NCI-H2227 (cell line): Measurements from ENCODE around the gene PRRG2.

Experiments
- DNase-seq: peaks from one replicate; lab custom pipeline; 2025; ENCODE audit not compliant: unreplicated experiment; lab: John Stamatoyannopoulos, UW

Gene PRRG2

DNA sequence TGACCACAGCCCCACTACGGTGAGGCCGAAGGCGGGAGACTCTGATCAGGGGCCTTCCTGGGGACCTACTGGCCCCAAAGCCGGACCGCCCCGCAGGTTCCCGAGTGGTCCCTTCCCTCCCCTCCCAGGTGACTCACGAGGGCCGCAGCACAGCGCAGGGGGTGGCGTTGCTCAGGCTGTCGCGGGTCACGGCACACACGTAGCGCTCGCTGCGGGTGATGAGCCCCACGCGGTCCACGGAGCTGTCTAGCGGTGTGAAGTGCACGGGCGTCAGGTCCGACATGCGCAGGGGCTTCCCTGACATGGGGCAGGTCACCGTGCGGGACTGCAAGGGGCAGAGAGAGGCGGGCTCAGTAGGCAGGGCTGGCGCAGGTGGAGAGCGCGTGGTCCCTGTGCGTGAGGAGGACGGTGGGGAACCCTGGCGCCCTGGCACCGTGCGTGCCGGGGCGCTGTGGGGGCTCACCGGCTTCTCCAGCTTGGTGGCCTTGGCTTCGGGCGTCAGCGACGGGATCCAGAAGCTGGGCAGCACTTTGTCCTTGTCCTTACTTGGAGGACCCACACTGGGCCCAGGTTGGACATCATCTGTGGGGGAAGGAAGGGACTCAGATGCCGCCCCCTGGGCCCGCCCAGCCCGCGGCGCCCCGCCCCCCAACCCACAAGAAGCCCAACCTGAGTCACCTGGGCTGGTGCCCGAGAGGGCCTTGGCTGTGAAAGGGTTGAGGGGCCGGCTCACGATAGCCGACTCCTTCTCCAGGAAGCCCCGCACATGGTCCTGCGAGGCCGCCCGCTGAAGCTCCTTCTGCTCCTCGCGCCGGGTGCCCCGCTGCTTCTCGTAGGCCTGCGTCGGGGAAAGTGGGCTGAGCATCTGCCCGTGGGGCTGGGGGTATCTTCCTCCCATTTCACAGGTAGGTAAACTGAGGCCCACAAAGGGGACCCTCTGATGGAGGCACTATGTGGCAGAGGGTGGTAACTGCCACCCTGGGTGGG, 24.4 kb upstream of the PRRG2 start:
- no peak for DNase-seq

DNA sequence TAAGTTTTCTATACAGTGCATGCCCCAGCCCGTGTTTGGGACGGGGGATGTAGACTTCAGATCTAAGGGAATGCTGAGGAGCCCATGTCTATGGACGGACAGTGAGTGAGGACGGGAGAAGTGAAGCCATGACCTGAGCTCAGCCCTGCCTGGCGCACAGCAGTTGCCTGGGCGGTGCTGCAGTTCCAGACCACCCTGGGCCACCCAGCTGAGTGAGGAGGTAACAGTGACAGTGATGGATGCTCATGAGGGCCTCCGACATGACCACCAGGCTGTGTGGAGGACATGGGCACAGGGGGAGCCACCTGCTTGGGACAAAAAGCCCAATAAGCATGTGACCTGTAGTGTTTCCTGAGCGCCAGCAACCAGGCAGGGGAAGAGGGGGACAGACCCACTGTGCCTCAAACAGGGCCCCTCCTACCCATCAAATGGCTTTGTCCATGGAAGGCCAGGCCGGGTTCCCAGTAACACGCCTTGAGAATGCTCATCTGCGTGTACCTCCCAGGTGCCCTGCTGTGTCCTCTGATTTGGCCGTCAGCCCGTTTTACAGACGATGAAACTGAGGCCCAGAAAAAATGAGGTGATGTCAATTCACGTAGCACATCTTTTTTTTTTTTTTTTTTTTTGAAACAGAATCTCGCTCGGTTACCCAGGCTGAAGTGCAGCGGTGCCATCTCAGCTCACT, 23.3 kb upstream of the PRRG2 start:
- DNase-seq, result no peak

DNA sequence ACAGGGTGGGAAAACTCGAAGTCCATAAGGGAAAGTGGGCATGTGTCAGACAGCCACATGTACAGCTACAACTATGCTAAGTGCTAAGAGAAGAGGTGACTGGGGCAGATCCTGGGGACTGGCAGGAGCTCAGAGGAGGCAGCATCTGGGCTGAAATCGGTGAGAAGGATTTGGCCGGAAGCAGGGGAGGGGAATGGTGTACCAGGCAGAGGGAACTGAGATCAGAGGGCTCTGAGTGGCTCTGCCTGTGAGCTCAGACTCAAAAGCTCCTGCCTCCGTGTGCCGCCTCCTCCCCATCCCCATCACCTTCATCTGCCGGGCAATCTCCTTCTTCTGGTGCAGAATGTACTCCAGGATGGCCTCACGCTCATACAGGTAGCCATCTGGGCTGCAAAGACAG, 22.5 kb upstream of the PRRG2 start:
- DNase-seq, result no peak

DNA sequence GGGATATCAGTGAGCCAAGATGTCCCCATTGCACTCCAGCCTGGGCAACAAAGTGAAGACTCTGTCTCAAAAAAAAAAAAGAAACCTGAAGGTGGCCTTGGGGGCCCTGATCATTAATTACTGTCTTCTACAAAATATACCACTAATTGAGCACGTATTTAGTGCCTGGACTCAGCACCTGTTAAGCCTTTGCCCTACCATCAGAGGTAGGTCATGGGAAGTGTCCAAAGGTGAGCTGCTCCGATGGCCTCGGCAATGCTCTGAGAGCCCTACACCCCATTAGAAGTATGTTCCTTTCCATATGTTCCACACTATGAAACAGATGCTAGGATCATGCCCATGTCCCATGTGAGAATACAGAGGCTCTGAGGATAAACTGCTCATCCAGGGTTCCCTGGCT, 21.7 kb upstream of the PRRG2 start:
- no peak for DNase-seq

DNA sequence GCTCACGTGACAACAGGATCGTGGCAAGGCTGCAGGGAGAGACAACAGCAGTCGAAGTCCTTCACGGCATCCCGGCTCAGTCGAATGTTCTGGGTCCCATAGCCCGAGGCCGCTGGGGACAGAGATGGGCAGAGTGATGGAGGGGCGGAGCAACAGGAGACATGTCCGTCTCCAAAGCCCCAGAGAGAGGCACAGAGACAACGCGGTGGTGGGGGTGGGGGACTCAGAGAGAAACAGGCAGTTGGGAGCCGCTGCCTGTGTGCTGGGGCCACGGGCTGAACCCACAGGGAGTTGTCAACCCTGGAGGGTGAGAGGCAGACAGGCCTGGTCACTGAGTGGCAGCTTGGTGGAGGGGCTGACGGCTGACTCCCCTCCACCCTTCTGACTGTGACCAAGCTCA, 21.2 kb upstream of the PRRG2 start:
- DNase-seq, result no peak

DNA sequence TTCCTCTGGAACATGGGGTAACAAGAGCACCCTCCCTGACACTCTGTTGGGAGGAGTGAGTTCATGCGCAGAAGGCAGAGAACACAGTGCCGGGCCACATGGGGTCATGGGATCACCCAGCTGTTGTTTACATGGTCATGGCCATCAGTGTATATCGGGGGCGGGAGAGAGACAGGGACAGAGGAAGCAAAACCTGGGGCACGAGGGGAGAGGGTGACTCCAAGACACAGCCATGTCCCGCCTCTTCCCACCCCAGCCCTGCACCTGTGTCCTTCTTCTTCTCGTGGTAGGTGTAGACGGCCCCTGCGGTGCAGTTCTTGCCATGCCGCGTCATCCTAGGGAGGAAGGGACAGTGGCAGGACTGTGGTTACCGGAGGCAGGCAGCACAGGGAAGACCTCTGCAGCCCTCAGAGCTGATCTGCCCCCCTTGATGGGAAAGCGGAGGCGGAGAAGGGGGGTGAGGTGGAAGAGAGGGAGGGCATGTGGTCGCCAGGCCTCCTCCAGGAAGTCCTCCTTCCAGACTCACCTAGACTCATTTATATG, 20.7 kb upstream of the PRRG2 start:
- no peak for DNase-seq

DNA sequence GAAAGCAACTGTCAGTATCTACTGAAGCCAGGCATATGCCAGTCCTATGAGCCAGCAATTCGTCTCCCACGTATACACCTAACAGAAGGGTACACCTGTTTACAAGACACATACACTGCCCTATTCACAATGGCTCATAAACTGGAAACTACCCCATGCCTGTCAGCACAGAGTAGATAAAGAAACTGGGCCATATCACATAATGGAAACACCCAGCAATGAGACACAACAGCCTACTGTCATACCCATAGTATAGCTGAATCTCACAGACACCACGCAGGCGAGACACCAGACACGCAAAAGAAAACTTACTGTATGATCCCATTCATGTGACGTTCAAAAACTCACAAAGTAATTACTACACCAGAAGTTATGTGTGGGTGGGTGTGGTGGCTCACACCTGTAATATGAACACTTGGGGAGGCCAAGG, 16.5 kb upstream of the PRRG2 start:
- no peak for DNase-seq

DNA sequence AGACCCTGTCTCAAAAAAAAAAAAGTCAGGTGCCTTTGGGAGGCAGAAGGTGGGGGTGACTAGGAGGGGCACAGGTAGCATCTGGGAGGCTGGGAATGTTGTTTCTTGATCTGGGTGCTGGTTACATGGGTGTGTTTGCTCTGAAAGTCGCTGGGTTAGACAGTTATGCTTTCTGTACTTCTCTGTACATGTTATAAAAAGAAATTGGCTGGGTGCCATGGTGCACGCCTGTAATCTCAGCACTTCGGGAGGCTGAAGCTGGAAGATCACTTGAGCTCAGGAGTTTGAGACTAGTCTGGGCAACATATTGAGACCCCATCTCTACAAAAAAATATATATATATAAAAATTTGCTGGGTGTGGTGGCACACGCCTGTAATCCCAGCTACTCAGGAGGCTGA, 15.9 kb upstream of the PRRG2 start:
- no peak for DNase-seq

DNA sequence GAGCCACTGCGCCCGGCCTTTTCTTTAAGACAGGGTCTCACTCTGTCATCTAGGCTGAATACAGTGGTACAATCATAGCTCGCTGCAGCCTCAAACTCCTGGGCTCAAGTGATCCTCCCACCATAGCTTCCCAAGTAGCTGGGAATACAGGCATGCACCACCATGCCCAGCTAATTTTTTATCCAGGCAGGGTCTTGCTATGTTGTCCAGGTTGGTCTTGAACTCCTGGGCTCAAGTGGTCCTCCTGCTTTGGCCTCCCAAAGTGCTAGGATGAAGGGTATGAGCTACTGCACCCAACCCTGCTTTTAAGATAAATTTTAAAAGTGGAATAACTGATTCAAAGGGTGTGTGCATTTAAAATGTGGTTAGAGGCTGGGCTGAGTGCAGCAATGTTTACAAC, 14.8 kb upstream of the PRRG2 start:
- no peak for DNase-seq

DNA sequence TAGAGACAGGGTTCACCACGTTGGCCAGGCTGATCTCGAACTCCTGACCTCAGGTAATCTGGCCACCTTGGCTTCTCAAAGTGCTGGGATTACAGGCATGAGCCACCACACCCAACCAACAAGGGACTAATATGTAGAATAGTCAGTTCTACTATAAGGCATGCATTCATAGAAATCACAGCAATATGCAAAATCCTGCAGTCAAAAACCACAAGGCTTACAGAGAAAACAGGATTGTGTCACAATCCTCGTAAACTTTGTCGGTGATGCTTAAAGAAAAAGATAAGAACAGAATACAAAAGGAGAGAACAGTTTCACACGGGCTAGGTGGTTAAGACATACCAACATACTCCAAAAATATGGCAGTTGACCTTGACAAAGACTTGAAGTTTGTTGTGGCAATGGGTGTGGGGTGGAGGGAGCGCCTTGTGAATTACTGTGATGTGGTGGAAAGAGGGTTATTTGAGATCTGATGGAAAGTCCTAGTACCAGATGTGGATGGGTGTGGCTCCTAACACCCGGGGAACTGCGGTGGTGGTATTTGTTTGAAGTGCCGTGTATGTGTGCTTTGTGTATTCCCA, 13.2 kb upstream of the PRRG2 start:
- no peak for DNase-seq

DNA sequence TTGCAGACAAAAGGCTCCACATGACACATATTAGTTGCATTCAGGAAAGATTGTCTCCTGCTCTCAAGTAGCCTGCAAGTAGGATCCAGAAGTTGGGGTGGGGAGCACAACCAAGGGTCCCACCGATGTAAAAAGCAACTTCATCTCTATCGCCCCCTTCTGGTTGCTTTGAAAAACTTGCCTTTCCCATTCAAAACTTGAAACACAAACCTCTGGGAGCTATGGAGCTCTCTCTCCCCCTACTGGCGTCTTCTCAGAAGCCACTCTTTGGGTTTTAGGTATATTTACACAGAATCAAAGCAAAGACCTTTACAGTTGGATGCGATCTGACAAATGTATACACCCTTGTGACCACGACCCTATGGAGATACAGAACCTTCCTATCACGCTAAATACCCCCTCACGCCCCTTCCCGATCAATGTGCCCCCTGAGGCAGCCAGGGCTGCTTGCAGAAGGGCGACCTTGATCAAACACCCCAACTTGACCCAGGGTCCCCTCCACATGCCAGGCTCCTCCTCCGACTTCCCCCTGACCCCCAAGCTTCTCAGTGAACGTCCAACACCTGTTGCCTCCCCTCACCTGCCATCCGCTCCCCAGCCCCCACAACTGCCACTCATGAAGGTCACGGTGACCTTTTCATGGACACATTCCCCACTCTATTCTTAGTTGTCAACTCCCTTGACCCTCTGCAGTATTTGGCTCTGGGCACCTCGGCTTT, 10.8 kb upstream of the PRRG2 start:
- peak; percentile 79 for DNase-seq

DNA sequence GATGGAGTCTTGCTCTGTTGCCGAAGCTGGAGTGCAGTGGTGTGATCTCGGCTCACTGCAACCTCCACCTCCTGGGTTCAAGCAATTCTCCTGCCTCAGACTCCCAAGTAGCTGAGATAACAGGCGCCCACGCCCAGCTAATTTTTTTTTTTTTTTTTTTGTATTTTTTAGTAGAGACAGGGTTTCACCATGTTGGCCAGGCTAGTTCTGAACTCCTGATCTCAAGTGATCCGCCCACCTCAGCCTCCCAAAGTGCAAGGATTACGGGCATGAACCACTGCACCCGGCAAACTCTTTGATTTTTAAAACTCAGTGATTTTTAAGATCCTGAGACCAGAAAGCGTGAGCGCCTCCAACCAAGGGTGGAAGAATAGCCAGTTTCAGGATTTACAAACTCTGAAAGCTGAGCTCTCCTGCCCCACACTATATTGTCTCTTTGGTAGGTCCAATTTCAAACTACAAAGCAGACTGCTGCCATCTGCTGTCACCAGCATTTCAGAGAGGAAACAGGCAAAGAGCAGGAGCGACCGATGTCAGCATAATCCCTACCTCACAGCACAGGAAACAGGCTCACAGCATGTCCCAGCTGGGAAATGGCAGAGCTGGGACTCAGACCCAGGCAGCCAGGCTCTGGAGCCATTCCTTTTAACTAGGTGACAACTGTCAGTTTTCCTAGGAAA, 10.0 kb upstream of the PRRG2 start:
- peak; percentile 15 for DNase-seq

DNA sequence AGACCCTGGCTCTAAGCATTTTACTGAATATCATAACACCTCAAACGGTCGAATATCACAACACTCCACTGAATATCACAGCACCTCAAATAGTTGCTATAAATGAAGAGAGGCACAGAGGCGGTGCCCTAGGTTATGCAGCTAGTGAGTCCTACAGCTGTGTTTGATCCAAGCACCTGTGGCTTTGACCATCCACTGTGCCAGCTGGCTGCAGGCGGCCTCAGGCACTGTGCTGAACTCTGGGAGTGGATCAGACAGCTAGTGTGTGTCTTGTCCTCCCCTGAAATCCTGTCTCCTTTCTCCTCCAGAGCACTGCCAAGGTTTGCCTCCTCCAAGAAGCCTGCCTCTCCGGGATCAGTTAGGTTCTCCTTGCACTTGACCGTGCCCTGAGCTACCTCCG, 8.1 kb upstream of the PRRG2 start:
- DNase-seq, result no peak

DNA sequence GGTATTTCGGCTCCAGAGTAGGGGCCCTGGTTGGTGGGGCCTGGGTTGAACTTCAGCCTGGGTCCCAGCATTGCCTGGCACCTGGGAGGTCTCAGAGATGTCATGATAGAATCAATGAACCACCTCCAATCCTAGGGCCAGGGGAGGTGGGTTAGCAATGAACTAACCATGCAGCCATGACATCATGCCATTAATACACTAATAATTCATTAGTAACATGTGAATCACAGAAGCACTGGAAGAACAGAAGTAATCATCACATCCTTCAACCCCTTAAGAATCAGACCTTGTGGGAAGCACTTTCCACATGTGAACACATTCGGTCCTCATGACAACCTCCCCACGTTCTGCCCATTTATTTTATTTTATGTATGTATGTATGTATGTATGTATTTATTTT, 7.7 kb upstream of the PRRG2 start:
- DNase-seq, result no peak

DNA sequence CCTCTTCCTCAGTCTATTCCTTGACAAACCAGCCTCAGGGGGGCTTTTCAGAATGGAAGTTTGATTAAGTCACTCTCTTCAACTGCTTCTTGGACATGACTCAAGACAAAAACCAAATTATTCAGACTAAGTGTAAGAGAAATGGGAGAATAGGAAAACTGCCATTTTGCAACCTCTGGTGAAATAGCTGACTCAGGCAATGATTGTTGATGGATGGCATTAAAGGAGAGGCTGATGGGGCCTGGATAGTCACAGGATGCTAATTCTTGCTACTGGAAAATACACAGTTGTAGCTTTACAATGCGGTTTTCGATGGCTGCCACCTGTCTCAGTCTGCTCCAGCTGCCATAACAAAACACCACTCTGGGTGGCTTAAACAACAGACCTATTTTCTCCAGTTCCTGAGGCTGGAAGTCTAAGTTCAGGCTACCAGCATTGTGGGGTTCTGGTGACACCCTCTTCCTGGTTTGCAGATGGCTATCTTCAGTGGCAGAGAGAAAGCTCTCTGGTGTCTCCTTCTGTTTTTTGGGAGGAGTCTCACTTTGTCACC, 6.8 kb upstream of the PRRG2 start:
- no peak for DNase-seq

DNA sequence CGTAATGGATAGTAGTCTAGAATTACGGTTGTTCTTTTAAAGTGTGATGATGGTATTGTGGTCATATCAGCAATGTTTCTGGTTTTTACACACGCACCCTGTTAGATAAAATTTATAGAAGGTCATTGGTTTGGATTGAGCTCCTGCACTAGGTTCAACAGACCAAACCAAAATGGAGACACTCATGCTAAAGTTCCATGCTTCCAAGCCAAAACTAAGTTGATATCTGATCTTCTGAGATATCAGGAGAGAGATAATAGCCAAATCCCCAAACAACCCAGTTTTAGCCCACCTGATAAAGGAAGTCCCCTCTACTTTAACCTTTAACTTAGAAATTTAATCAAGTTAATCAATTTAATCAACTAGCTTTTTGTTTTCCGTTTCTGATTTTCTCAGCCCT, 1.9 kb upstream of the PRRG2 start:
- no peak for DNase-seq

DNA sequence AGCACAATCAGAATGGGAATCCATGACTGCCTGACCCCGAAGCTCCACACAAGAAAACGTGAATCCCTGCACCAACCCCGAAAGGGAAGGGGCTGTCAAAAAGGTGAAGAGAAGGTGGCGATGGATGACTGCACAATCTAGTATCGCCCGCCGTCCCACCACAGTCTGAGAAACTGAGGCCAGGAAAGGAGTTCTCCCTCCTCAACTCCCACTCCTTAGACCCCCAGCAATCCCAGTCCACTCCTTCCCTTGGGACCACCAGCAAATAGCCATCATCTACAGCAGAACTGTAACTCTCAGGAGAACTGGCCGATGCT, 1.2 kb upstream of the PRRG2 start:
- no peak for DNase-seq

DNA sequence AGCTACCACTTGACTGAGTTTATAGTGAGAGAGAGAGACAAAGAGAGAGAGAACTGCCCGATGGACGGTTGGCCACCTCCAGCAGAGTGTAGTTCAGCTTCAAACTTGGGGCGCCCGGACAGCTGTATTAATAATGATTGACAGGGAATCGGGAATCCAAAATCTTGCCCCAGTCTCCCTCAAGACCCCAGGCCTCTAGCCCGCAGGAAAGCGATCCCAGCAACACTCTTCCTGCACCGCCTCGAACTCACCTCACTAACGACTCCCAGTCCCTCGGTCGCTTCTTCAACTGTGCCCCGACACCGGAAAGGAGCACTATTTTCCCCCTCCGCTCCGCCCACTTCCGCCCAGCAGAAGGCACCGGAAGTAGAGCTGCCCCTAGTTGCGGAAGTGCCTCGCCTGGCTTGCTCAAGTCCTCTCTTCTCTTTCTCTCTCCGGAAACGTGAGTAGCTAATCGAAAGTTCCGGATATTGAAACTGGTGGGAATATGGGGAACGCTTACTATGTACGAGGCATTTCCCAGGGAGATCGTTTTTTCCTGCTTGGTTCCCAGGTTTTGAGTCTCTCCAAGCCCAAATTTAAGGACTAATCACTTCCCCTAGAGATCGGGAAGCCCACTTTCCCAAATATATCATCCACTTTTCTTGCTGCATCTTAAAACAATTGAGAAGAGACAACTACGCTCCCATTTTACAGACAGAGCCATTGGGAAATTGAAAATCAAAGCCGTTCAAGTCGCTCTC, 681 bp upstream of the PRRG2 start, which contains the start of gene NOSIP:
Gene NOSIP (minus strand): TSS at position 293 of the 743 bp plus-strand sequence. CDS start 19,865 bp downstream, outside the sequence.
- peak; percentile 95 for DNase-seq

DNA sequence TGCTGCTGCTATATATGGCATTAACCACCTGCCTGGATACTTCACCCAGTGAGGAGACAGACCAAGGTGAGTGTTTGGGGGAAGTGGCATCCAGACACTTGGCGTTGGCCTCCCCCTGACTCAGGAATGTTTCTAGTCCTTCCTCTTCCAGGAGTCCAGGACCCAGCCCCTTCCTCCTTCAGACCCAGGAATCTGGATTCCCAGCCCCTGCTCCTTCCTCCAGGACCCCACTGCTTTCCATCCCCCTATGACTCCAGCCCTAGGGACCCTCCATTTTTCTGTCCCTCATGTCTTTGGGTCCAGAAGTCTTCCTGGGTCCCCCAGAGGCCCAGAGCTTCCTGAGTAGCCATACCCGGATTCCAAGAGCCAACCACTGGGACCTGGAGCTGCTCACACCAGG, 2.1 kb downstream of the PRRG2 start:
- no peak for DNase-seq

DNA sequence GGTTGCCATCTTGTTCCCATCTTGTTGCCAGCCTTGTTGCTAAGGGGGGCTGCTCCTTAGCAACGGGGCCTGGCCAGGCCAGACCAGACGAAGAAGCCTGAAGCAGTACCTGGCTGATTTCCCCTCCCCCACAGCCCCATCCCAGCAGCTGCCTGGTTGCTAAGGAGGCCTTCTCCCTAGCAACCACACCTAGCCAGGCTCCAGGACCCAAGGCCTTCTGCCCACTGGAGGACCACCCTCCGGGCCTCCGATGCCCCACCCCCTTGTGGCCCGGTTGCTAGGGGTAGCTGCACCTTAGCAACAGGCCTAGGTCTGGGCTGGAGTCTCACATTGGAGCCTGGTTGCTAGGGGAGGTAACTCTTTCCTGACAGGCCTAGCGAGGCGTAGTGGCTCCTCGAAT, 3.9 kb downstream of the PRRG2 start:
- DNase-seq, result peak; percentile 88
